COR-L47 (cell line): ENCODE measurements around the gene ARMC9.
"Not testable (repeated sequence)": the region's sequence is repeated elsewhere in the genome, so short reads cannot be mapped to it uniquely, and the experiment has no call there.

Experiments used
- DNase-seq: peaks from one replicate; lab custom pipeline; 2025; lab: John Stamatoyannopoulos, UW

Gene ARMC9

GRCh38 chr2:231181860-231182512, 16.4 kb upstream of the ARMC9 start:
- DNase-seq, result no peak

DNA sequence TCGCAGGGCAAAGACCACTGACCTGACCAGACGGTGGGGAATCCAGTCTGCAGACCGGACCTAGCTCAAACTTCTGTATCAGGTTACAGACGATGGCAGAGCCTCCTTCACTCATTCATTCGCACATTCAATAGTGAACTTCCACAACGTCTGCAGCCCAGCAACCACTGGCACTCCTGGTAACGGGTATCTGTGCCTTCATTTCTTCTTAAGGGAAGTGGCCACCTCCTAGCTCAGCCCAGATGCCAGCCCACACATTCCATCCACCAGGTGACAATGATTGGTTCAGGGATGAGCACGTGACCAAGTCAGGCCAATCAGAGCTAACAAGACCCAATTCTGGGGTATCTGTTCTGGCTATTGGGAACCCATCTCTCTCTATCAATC, 15.9 kb upstream of the ARMC9 start:
- DNase-seq, result no peak

DNA sequence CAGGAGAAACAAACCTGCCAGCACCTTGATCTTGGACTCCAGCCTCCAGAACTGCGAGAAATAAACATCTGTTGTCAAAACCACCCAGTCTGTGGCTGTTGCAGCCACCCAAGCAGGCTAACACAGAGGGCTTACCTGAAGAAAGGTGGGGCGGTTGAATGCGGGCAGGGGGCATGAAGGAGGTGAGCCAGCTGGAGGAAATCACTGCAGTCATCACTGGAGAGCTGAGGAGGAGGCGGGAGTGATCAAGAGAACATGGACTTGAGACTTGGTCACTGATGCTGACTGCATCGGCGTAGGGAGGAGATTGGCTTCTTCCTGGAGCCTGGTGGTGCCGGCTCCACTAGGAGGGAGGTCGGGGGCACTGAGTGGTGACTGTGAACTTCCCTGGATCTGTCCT, 14.6 kb upstream of the ARMC9 start:
- DNase-seq, result no peak

DNA sequence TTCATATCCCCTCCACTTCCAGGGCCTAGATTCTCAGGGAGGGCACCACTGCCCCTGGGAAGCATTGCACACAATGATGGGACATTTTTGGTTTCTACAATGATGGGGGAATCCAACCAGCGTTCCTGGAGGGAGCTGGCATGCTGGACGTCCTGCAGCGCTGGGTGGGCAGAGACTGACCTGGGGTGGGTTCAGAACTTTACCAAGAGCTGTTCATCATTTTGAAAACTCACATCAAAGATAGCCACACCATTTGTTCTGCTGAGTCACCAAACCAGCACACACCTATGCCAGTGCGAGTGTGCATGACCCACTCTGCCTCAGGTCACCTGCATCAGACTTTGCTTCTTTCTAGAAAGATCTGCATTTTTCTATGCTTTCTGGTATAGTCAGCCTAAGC, 14.1 kb upstream of the ARMC9 start:
- DNase-seq, result no peak

GRCh38 chr2:231185050-231185725, 13.2 kb upstream of the ARMC9 start:
- no peak for DNase-seq

DNA sequence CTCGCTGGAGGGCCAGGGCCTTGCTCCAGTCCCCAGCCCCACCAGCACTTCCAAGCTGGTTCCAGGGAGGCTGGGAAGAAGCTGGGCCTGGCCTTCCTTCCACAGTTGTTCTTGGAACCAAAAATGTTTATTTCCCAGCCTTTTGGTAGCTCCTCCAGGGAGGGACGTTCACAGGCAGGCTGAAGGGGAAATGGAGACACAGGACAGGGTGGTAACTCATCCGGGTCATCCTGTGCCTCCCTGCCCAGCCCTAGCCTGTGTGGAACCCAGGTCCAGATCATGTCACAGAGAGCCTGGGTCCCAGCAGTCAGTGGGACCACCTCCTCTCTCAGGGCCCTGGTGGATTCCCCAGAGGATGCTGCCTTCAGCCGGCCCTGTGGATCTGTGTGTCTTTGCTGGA, 12.5 kb upstream of the ARMC9 start:
- DNase-seq, result no peak

GRCh38 chr2:231186325-231186724, 12.1 kb upstream of the ARMC9 start:
- no peak for DNase-seq

DNA sequence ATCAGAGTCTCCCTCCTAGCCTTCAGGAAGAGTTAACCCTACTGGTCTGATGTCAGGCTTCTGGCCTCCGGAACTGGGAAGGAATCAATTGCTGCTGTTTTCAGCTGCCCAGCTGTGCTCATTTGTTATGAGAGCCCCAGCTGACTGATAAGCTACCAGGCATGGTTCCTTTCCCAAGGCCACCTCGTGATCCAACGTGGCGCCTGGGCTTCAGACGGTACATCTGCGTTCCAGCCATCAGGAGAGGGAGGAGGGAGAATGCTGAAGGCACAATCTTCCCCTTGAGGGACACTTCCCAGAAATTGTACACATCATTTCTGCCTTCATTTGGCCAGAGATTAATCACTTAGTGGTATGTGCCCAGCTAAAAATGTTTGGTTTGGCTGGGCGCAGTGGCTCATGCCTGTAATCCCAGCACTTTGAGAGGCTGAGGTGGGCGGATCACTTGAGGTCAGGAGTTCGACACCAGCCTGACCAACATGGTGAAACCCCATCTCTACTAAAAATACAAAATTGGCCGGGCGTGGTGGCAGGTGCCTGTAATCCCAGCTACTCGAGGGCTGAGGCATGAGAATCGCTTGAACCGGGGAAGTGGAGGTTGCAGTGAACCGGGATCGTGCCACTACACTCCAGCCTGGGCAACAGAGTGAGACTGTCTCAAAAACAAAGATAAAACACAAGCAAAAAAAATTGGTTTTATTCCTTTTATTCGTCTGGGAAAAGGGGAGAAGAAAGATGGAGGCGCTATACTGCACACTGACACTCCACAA, 10.5 kb upstream of the ARMC9 start:
- no peak for DNase-seq

- no peak for DNase-seq
These were observed 9.8 kb upstream of the ARMC9 start for GRCh38 chr2:231188506-231189170.

DNA sequence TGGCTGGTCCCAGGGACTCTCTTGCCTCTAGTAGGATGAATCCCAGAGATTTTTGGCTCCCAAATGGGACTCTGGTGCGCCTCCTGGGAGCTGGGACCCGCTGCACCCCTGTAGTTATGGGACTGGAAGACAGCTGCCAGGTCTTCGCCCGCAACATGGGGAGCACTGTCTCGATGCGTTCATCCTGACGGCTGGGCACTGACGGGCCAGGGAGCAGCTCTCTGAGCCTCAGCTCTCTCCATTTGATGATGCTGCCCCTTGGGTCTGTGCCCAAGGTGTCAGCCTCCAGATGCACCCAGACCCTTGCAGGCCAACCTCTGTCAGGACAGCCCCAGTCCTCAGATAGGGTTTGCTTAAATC, 9.3 kb upstream of the ARMC9 start:
- DNase-seq, result no peak

- DNase-seq, result no peak
These were observed 8.6 kb upstream of the ARMC9 start for GRCh38 chr2:231189571-231190495.

DNA sequence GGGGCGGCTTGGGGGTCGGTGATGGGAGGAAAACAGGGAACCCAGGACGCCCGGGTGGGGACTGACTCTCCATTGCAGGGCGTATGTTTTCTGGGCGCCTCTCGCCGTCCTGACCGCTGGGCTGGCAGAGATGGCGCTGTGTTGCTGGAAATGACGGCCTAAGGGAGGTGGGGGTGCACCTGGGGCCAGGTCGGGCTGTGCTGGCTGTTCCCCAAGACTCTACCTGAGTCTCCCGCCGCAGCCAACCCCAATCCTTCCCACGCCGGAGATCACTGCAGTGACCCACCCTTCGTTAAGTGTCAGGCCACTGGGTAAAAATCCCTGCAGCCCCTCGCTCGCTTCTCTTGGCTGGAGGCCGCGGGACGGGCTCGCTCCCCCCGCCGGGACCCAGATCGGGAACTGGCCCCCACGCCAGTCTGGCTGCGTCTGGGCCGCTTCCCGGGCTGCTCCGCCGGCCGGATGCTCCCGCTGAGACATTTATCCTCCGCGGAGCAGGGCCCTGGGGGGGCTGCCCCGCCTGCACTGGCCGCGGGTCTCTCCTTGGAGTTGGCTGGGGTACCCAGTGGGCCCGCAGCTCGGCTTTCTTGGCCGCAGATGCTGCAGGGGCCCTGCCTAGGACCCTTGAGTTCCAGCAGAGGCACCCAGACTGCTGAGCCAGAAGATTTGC, 7.8 kb upstream of the ARMC9 start:
- no peak for DNase-seq

- DNase-seq, result no peak
These were observed 6.2 kb upstream of the ARMC9 start for GRCh38 chr2:231191896-231192872.

DNA sequence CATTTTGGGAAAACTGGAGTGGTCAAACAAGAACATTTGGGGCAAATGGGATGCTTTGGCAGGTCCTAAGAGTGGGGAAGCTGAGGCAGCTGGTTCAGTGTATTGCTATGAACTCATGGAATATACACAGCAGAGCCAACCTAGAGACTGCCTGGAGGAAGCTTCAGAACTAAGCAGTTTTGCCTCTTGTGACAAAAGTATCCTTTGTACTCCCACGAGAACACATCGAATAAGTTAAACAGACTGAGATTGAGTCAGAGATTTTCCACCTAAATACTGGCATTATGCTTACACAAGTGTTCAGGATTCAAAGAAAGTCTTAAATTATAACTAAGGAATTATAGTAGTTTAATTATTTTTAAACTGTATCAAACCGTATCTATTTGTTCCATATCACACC, 5.2 kb upstream of the ARMC9 start:
- DNase-seq, result no peak

DNA sequence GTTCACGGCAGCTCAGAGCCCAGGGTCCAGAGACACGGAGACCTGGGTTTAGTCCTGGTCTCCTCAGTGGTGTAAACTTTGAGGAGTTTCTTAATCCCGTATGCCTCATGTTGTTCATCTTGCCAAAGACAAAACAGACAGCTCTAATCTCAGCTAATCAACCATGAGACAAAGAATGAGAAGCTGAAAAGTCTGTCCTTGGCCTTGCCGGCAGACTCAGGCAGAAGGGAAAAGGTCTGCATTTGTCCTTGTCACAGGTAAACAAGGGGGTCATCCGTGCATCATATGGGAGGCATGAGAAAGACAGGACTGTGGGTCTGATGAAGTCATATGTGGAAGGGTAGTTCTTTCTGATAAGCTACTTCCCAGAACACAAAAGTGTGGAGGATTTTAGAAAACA, 1.8 kb upstream of the ARMC9 start:
- no peak for DNase-seq

DNA sequence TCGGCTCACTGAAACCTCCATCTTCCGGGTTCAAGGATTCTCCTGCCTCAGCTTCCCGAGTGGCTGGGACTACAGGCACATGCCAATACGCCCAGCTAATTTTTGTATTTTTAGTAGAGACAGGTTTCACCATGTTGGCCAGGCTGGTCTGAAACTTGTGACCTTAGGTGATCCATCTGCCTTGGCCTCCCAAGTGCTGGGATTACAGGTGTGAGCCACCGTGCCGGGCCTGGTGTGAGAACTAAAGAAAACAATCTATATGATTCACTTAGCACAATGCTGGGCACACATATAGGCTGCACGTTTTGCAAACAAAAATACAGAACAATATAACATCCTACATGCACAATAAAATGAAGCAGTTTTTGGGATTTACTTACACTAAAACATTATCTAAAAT, 1.2 kb upstream of the ARMC9 start:
- DNase-seq, result not testable (repeated sequence)

DNA sequence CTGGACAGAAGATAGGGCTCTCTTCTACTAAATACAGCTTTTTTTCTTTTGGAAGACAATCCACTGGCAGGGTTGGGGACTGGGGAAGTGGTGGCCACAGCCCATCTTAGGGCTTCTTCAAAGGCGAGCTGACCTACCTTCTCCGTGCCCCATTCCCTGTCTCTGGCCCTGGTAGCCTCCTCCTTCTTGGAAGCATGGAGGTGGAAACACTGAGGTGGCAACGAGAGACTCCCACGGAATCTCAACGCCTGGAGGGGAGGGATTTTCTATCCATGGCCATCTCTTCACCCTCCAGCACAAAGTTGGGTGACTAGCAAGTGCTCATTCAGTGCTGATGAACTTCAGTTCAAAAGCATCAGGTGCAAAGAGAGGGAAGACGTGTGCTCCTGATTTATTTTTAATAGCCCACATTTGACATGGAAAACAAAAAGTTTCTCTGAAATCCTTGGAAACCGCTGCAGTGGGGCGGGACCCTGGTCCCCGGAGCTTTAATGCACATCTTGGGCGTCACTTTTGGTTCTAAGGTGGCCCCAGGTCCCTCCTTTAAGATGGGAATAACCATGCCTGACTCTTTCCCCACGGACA, 633 bp upstream of the ARMC9 start:
- no peak for DNase-seq

DNA sequence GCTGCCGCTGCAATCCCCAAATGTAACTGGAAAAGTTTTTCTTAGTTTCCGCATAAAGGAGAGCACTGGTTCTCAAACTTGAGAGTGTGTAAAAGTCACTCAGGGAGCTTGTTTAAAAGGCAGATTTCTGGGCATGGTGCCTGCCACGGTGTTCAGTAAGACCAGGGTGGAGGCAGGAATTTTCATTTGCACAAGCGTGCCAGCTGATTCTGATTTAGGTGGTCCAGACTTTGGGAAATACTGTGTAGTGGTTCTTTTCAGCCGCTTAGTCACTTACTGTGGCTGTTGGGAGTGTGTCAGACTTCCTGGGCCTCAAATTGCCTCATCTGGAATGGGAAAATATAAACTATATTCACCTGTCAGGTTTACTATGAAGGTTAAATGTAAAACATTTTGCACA, 788 bp downstream of the ARMC9 start:
- DNase-seq, result no peak

DNA sequence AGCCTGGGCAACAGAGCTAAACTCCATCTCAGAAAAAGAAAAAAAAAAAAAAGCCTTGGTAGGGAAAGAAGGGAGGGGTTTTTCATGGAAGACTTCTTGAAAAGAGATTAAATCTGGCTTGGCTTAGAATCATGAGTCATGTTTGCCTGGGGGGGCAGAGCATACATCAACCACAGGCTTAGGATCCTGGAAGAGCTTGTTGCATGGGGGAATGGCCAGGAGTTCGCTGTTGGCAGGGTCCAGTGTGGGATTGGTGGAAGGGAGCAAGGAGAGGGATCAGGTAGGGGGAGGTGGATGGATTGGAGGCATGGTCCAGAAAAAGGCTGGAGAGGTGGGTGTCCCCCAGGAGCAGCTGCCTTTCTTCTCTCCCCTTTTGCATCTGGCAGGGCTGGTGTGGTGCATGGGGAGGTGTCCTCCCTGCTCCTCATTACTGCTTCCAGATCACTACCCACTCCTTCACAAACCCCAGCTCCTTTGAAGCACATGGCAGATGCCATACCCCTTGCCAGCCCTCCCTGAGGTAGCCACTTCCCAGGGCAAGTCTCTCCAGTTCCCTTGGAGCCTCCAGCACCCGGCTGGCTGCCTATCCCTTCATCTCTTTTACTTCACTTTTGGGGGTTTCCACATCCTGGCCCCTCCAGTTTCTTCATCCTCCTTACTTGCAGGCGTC, 2.5 kb downstream of the ARMC9 start:
- no peak for DNase-seq
